Measurements from ENCODE around the gene TMEM45B. TPM values are rescaled to one million over a fixed set of nuclear protein-coding genes. Genes with fewer than 3 reads are reported as not detected.
"Not testable (repeated sequence)": the region's sequence is repeated elsewhere in the genome, so short reads cannot be mapped to it uniquely, and the experiment has no call there.

TMEM45B gene
- 0.99 and 1.3 TPM in 2 replicates for total RNA-seq

- DNase-seq (ENCODE audit: low read depth in 2 of 2): peak in 1 of 2 donors; percentile 35
Measured at GRCh38 chr11:129815596-129816461, at the start of gene TMEM45B. TSS of gene TMEM45B (plus strand) at chr11:129815848. CDS start at chr11:129852483, 36,635 bp downstream.

- peak; percentile 41 to 45 for DNase-seq (ENCODE audit: low read depth in 2 of 2)
Measured at GRCh38 chr11:129766898-129767604, 48.6 kb upstream of the TMEM45B start.

GRCh38 chr11:129767827-129768226 lies 47.8 kb upstream of the TMEM45B start:
- no peak for DNase-seq (ENCODE audit: low read depth in 2 of 2)

- no peak for DNase-seq (ENCODE audit: low read depth in 2 of 2)
Measured at GRCh38 chr11:129768356-129768755, 47.3 kb upstream of the TMEM45B start.

- DNase-seq (ENCODE audit: low read depth in 2 of 2): no peak
Measured at GRCh38 chr11:129769059-129769458, 46.6 kb upstream of the TMEM45B start.

- DNase-seq (ENCODE audit: low read depth in 2 of 2): no peak
Measured at GRCh38 chr11:129770993-129771392, 44.7 kb upstream of the TMEM45B start.

GRCh38 chr11:129771456-129771855 lies 44.2 kb upstream of the TMEM45B start:
- DNase-seq (ENCODE audit: low read depth in 2 of 2): peak in 1 of 2 donors; percentile 12

- DNase-seq (ENCODE audit: low read depth in 2 of 2): no peak
Measured at GRCh38 chr11:129778877-129779276, 36.8 kb upstream of the TMEM45B start.

GRCh38 chr11:129779342-129779741 lies 36.3 kb upstream of the TMEM45B start:
- DNase-seq (ENCODE audit: low read depth in 2 of 2): no peak

- DNase-seq (ENCODE audit: low read depth in 2 of 2): peak; percentile 20 to 41
Measured at GRCh38 chr11:129785383-129786111, 30.1 kb upstream of the TMEM45B start.

- not testable (repeated sequence) for DNase-seq (ENCODE audit: low read depth in 2 of 2)
Measured at GRCh38 chr11:129786112-129786416, 29.6 kb upstream of the TMEM45B start.

- DNase-seq (ENCODE audit: low read depth in 2 of 2): no peak
Measured at GRCh38 chr11:129787532-129788155, 28.0 kb upstream of the TMEM45B start.

GRCh38 chr11:129788278-129788677 lies 27.4 kb upstream of the TMEM45B start:
- no peak for DNase-seq (ENCODE audit: low read depth in 2 of 2)

- no peak for DNase-seq (ENCODE audit: low read depth in 2 of 2)
Measured at GRCh38 chr11:129790106-129790505, 25.5 kb upstream of the TMEM45B start.

- no peak for DNase-seq (ENCODE audit: low read depth in 2 of 2)
Measured at GRCh38 chr11:129791515-129791914, 24.1 kb upstream of the TMEM45B start.

- no peak for DNase-seq (ENCODE audit: low read depth in 2 of 2)
Measured at GRCh38 chr11:129792663-129793062, 23.0 kb upstream of the TMEM45B start.

GRCh38 chr11:129795089-129795488 lies 20.6 kb upstream of the TMEM45B start:
- no peak for DNase-seq (ENCODE audit: low read depth in 2 of 2)

- no peak for DNase-seq (ENCODE audit: low read depth in 2 of 2)
Measured at GRCh38 chr11:129798212-129798611, 17.4 kb upstream of the TMEM45B start.

GRCh38 chr11:129800162-129800561 lies 15.5 kb upstream of the TMEM45B start:
- DNase-seq (ENCODE audit: low read depth in 2 of 2): not testable (repeated sequence)

GRCh38 chr11:129800655-129801054 lies 15.0 kb upstream of the TMEM45B start:
- no peak for DNase-seq (ENCODE audit: low read depth in 2 of 2)

- DNase-seq (ENCODE audit: low read depth in 2 of 2): no peak
Measured at GRCh38 chr11:129803533-129803932, 12.1 kb upstream of the TMEM45B start.

- no peak for DNase-seq (ENCODE audit: low read depth in 2 of 2)
Measured at GRCh38 chr11:129804012-129804411, 11.6 kb upstream of the TMEM45B start.

All from lung microvascular endothelial cell (primary cell).